Right lobe of liver (tissue), 6 donors: ENCODE data around the gene CHCHD5. TPM values are rescaled to one million over a fixed set of nuclear protein-coding genes. Genes with fewer than 3 reads are reported as not detected.

Experiments
- ATAC-seq, 4 donors: fragments of 200-7000 bp; cut with Tn5 transposase; one replicate each; pipeline ENCODE4 v1.9.1; 2020; ENCODE audit warnings: mild to moderate bottlenecking in 4 of 4, moderate library complexity in 4 of 4
- DNase-seq, 3 donors: peaks; one replicate each; pipeline ENCODE4 v3.0.0-alpha.2; 2020
- H3K27ac ChIP-seq, 3 donors: fragments of 200-600 bp; one replicate each; pipeline ENCODE4 v1.8.0; 2022
- H3K27me3 ChIP-seq, 2 donors: fragments of 200-600 bp; one replicate each; pipeline ENCODE4 v1.8.0; 2022
- H3K36me3 ChIP-seq, 4 donors: fragments of 200-600 bp; sonication (generic) in 1 of 4; one replicate each; pipeline versions ENCODE4 v1.5.1 to v1.8.0; 2017 to 2022; ENCODE audit warnings: control low read depth in 1 of 4
- H3K4me1 ChIP-seq, 4 donors: fragments of 200-600 bp; sonication (generic) in 1 of 4; one replicate each; pipeline versions ENCODE4 v1.5.1 to v1.8.0; 2017 to 2022; ENCODE audit warnings: control low read depth in 1 of 4
- H3K4me3 ChIP-seq, 3 donors: fragments of 200-600 bp; one replicate each; pipeline ENCODE4 v1.8.0; 2022
- H3K9me3 ChIP-seq, 4 donors: fragments of 200-600 bp; sonication (generic) in 1 of 4; one replicate each; pipeline versions ENCODE4 v1.5.1 to v1.8.0; 2017 to 2022; ENCODE audit warnings: control low read depth in 1 of 4
- POLR2A ChIP-seq: fragments of 450-650 bp; IDR thresholded peaks from one replicate; pipeline ENCODE4 v1.6.1; 2017; ENCODE audit warnings: antibody characterized with exemption, mild to moderate bottlenecking
- WGBS: methylation state at CpG from one replicate; pipeline ENCODE4 v1.1.6; 2018; ENCODE audit warnings: low coverage, low lambda C conversion rate; ENCODE audit not compliant: insufficient coverage; ENCODE audit errors: missing lambda C conversion rate; 5-methylcytosine and 5-hydroxymethylcytosine counted together
- intact Hi-C, 2 donors: fragments of 100-400 bp; cut with DNase I; formaldehyde crosslinking; loops; one replicate each; pipeline versions ENCODE4 v1.11.2 to v1.14.1; 2022
- total RNA-seq, 6 experiments: library from RNA; depleted of rRNA in 2 of 6; stranded (reverse); fragments of >200 nt in 2 of 6; fragmentation: NEBNext Ultra II Directional in 3 of 6; extraction: Animal tissue kit (Norgen Biotek cat#: 25700) in 3 of 6; gene quantifications; one replicate each; pipeline versions ENCODE4 v1.1.0 to v1.2.4, GENCODE V29; 2016 to 2023
- TF ChIP-seq, protein P1 (sequence below), 4 donors: fragments of 200-600 bp in 3 of 4; fragments of 450-650 bp in 1 of 4; IDR thresholded peaks; one replicate each; pipeline versions ENCODE4 v1.5.1 to v1.8.0; 2016 to 2022; ENCODE audit warnings: antibody characterized with exemption in 4 of 4, mild to moderate bottlenecking in 2 of 4
- donor health status: DM: no; HTN: yes; CAD: no.
- donor health status: DM: no; HTN: no; CAD: no.
- donor health status: DM: no; HTN: no; CAD: no.
- donor health status: DM: no; HTN: yes; CAD: no.
- donor health status: DM: no; HTN: yes; CAD: no.

Gene CHCHD5
- total RNA-seq, 6 experiments from 2014 or later, result 15.1 to 29.5 (median 18.7) TPM

DNA sequence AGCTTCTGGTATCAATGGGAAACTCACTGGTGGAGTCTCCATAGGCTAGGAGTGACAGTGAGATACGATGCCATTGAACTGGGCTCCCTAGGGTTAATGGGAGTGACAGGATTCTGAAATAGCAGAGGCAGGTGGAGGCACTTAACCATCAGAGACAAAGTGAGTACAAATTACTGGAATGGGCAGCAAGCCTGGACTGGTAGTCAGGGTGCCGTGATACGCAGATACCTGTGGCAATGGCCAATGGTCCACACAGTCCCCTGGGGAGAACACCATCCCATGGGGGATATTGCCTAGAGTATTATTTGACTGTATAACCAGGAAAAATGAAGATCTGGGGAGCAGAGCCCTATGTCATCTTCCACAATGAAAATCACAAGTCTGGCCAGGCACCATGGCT is 17.3 kb downstream of the CHCHD5 start:
- Histone ChIP-seq H3K27me3 (no peaks in the 10 kb centered on the region), H3K36me3 (no peaks in the 10 kb centered on the region), H3K4me3 (no peak overlapping the region), H3K4me1 (peaks cover 0 to 17% (median 4%) of the 10 kb centered on the region in 4 donors), H3K9me3 (no peaks in the 10 kb centered on the region), H3K27ac (no peak overlapping the region)
- intact Hi-C loops, result no loop called here
- no peak for ATAC-seq
- WGBS, result 92% methylated on average over 1 of the region's 3 CpGs
- DNase-seq, result no peak
- no peak for TF ChIP-seq POLR2A
- TF ChIP-seq, protein P1, sequence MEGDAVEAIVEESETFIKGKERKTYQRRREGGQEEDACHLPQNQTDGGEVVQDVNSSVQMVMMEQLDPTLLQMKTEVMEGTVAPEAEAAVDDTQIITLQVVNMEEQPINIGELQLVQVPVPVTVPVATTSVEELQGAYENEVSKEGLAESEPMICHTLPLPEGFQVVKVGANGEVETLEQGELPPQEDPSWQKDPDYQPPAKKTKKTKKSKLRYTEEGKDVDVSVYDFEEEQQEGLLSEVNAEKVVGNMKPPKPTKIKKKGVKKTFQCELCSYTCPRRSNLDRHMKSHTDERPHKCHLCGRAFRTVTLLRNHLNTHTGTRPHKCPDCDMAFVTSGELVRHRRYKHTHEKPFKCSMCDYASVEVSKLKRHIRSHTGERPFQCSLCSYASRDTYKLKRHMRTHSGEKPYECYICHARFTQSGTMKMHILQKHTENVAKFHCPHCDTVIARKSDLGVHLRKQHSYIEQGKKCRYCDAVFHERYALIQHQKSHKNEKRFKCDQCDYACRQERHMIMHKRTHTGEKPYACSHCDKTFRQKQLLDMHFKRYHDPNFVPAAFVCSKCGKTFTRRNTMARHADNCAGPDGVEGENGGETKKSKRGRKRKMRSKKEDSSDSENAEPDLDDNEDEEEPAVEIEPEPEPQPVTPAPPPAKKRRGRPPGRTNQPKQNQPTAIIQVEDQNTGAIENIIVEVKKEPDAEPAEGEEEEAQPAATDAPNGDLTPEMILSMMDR (IDR thresholded peaks at IDR 0.05), result no peak

DNA sequence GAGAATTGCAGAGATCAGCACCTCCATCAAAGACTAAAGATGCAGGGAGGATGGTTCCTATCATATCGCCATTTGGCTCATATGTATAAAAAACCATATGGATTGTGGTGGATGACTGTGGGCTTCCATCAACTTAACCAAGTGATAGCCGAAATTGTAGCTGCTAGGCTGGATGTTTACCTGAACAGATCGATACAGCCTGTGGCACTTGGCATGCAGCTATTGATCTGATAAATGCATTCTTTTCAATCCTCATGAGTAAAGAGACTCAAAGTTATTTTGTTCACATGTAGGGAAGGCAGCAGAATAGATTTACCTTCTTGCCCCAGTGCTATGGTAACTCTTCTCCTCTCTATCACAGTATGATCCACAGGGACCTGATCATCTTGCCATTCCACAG is 18.5 kb downstream of the CHCHD5 start:
- H3K27me3 ChIP-seq, result no peaks in the 10 kb centered on the region
- H3K9me3 ChIP-seq, result no peaks in the 10 kb centered on the region
- no peak overlapping the region for H3K27ac ChIP-seq
- TF ChIP-seq, protein P1 (IDR thresholded peaks at IDR 0.05), result no peak
- no peak for TF ChIP-seq POLR2A
- ATAC-seq (peak; percentile 9 to 44 (median 18)), DNase-seq (peak in 1 of 3 donors; percentile 14)
- intact Hi-C loops, result no loop called here
- WGBS, result 66% methylated on average over 3 of the region's 3 CpGs
- H3K4me1 ChIP-seq, result peaks cover 0 to 22% (median 4%) of the 10 kb centered on the region in 4 donors
- no peak overlapping the region for H3K4me3 ChIP-seq
- H3K36me3 ChIP-seq, result no peaks in the 10 kb centered on the region

DNA sequence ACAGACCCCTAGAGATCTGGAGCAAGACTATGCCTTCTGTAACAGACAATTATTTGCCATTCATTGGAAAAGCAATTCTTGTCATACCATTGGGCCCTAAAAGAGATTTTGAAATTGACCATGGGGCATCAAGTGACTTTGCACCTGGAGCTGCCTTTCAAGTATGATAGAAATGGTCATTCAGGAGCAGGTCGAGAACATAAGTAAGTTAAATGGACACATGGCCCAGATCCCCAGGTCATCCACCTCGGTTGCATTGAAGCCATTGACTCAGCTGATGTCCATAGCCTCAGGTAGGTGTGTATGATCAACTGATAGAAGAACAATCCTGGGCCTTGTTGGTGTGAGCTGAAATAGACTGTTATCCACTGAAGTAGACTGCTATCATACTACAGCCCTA is 19.3 kb downstream of the CHCHD5 start:
- 61% methylated on average over 2 of the region's 2 CpGs for WGBS
- Histone ChIP-seq H3K4me1 (peaks cover 0 to 23% (median 4%) of the 10 kb centered on the region in 4 donors), H3K27ac (no peak overlapping the region), H3K4me3 (no peak overlapping the region), H3K9me3 (no peaks in the 10 kb centered on the region), H3K27me3 (no peaks in the 10 kb centered on the region), H3K36me3 (no peaks in the 10 kb centered on the region)
- peak in 1 of 3 donors; percentile 11 for DNase-seq
- TF ChIP-seq POLR2A, result no peak
- TF ChIP-seq, protein P1 (IDR thresholded peaks at IDR 0.05), result no peak
- no peak for ATAC-seq
- intact Hi-C loops, result no loop called here

DNA sequence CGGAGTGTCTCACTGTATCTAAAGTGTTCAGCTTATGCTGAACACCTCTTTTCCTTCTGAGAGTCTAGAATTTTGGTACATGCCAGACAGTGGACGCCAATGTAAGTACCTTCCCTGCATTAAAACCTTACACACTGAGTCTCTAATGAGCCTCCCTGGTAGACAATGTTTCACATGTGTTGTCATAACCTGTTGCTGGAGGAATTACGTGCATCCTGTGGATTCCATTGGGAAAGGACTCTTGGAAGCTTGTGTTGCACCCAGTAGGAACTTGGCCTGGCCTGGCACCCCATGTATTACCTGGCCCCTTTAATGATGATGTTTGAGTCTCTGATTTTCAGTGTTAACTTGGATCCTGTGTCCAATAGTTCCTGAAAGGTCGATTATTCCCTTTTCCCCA is 20.5 kb downstream of the CHCHD5 start:
- WGBS, result 72% methylated on average over 3 of the region's 4 CpGs
- no peaks in the 10 kb centered on the region for H3K36me3 ChIP-seq
- DNase-seq (peak in 1 of 3 donors; percentile 4), ATAC-seq (no peak)
- H3K27ac ChIP-seq, result no peak overlapping the region
- no peaks in the 10 kb centered on the region for H3K9me3 ChIP-seq
- peaks cover 0 to 23% (median 4%) of the 10 kb centered on the region in 4 donors for H3K4me1 ChIP-seq
- no peaks in the 10 kb centered on the region for H3K27me3 ChIP-seq
- H3K4me3 ChIP-seq, result no peak overlapping the region
- intact Hi-C loops, result no loop called here
- no peak for TF ChIP-seq POLR2A
- TF ChIP-seq, protein P1 (IDR thresholded peaks at IDR 0.05), result no peak

DNA sequence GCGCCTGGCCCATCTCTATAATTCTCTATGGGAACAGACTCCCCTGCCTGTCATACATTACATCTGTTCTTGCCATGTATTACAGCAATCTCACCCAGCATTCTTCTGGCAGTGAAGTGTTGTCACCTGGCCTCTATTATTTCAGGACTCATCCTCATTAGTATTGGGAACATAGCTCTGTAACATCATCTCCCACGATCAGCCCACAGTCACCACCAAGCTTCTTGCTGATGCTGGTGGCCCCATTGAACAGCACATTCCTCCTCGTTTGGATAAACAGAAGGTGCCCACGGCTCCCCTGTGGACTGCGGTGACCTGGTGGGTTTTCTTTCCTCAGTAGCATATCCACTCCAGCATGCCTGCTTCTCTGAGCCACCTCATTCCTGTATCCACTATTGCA is 21.5 kb downstream of the CHCHD5 start:
- 84% methylated on average over 4 of the region's 5 CpGs for WGBS
- peak in 1 of 3 donors; percentile 28 for DNase-seq
- H3K27ac ChIP-seq, result no peak overlapping the region
- peaks cover 0 to 23% (median 4%) of the 10 kb centered on the region in 4 donors for H3K4me1 ChIP-seq
- no peaks in the 10 kb centered on the region for H3K36me3 ChIP-seq
- H3K4me3 ChIP-seq, result no peak overlapping the region
- intact Hi-C loops, result no loop called here
- H3K9me3 ChIP-seq, result no peaks in the 10 kb centered on the region
- H3K27me3 ChIP-seq, result no peaks in the 10 kb centered on the region
- no peak for ATAC-seq
- TF ChIP-seq, protein P1 (IDR thresholded peaks at IDR 0.05), result no peak
